Liver (tissue), 9 donors: ENCODE measurements around the gene BOD1L2. TPM values are rescaled to one million over a fixed set of nuclear protein-coding genes. Genes with fewer than 3 reads are reported as not detected.

Experiments used
- DNase-seq: peaks from one replicate; pipeline ENCODE4 v3.0.0-alpha.2; 2017; ENCODE audit warnings: low spot score
- H3K27ac ChIP-seq, 2 donors: one replicate each; pipeline ENCODE4 v1.7.0; 2013; ENCODE audit warnings: inconsistent platforms in 2 of 2, low read length in 2 of 2, control low read depth in 1 of 2, low read depth in 1 of 2, mild to moderate bottlenecking in 1 of 2
- H3K27me3 ChIP-seq, 4 donors: one replicate each; pipeline versions ENCODE4 v1.6.1 to v1.7.0; 2013; ENCODE audit warnings: low read length in 3 of 4, inconsistent platforms in 1 of 4, mild to moderate bottlenecking in 1 of 4, moderate library complexity in 1 of 4; ENCODE audit not compliant: control insufficient read depth in 4 of 4, insufficient read depth in 4 of 4
- H3K36me3 ChIP-seq, 4 donors: one replicate each; pipeline versions ENCODE4 v1.6.1 to v1.7.0; 2013; ENCODE audit warnings: low read length in 3 of 4, mild to moderate bottlenecking in 3 of 4, low read depth in 1 of 4, moderate library complexity in 1 of 4; ENCODE audit not compliant: control insufficient read depth in 4 of 4, insufficient read depth in 3 of 4
- H3K4me1 ChIP-seq, 4 donors: one replicate each; pipeline versions ENCODE4 v1.6.1 to v1.7.0; 2013; ENCODE audit warnings: low read length in 3 of 4, mild to moderate bottlenecking in 3 of 4, moderate library complexity in 1 of 4; ENCODE audit not compliant: control insufficient read depth in 4 of 4, insufficient read depth in 4 of 4
- H3K4me3 ChIP-seq, 3 donors: one replicate each; pipeline versions ENCODE4 v1.6.1 to v1.7.0; 2013; ENCODE audit warnings: low read length in 3 of 3, control low read depth in 1 of 3, low read depth in 1 of 3, mild to moderate bottlenecking in 1 of 3
- H3K9ac ChIP-seq, 2 donors: one replicate each; pipeline ENCODE4 v1.7.0; 2013; ENCODE audit warnings: low read length in 2 of 2, mild to moderate bottlenecking in 2 of 2, moderate library complexity in 2 of 2, control low read depth in 1 of 2, low read depth in 1 of 2
- H3K9me3 ChIP-seq, 4 donors: one replicate each; pipeline versions ENCODE4 v1.6.1 to v1.7.0; 2013; ENCODE audit warnings: low read length in 3 of 4; ENCODE audit not compliant: control insufficient read depth in 4 of 4
- ATF3 ChIP-seq: IDR thresholded peaks from 2 replicates; pipeline ENCODE4 v1.6.1; 2016; ENCODE audit warnings: antibody characterized with exemption
- EGR1 ChIP-seq, 2 donors: IDR thresholded peaks; 2 replicates each; pipeline ENCODE4 v1.6.1; 2016 to 2018; ENCODE audit warnings: antibody characterized with exemption in 2 of 2, low read depth in 2 of 2
- FOXA1 ChIP-seq: IDR thresholded peaks from 2 replicates; pipeline ENCODE4 v1.6.1; 2016; ENCODE audit warnings: antibody characterized with exemption
- FOXA2 ChIP-seq: IDR thresholded peaks from 2 replicates; pipeline ENCODE4 v1.6.1; 2016; ENCODE audit warnings: antibody characterized with exemption
- GABPA ChIP-seq, 2 donors: IDR thresholded peaks in 1 of 2; conservative IDR thresholded peaks in 1 of 2; 2 replicates each; pipeline ENCODE4 v1.6.1; 2016; ENCODE audit warnings: antibody characterized with exemption in 2 of 2, mild to moderate bottlenecking in 1 of 2, moderate library complexity in 1 of 2
- HNF4A ChIP-seq, 2 donors: conservative IDR thresholded peaks; 2 replicates each; pipeline ENCODE4 v1.6.1; 2016; ENCODE audit warnings: antibody characterized with exemption in 2 of 2, mild to moderate bottlenecking in 2 of 2
- HNF4G ChIP-seq: IDR thresholded peaks from 2 replicates; pipeline ENCODE4 v1.6.1; 2016; ENCODE audit warnings: antibody characterized with exemption
- MAX ChIP-seq: IDR thresholded peaks from 2 replicates; pipeline ENCODE4 v1.6.1; 2016; ENCODE audit warnings: antibody characterized with exemption
- NR2F2 ChIP-seq: IDR thresholded peaks from 2 replicates; pipeline ENCODE4 v1.6.1; 2016; ENCODE audit warnings: antibody characterized with exemption
- RAD21 ChIP-seq, 2 donors: IDR thresholded peaks; 2 replicates each; pipeline ENCODE4 v1.6.1; 2016; ENCODE audit warnings: antibody characterized with exemption in 2 of 2, mild to moderate bottlenecking in 2 of 2
- REST ChIP-seq: IDR thresholded peaks from 2 replicates; pipeline ENCODE4 v1.6.1; 2016; ENCODE audit warnings: antibody characterized with exemption, mild to moderate bottlenecking
- SP1 ChIP-seq: IDR thresholded peaks from 2 replicates; pipeline ENCODE4 v1.6.1; 2018; ENCODE audit warnings: antibody characterized with exemption, mild to moderate bottlenecking
- YY1 ChIP-seq: IDR thresholded peaks from 2 replicates; pipeline ENCODE4 v1.6.1; 2016; ENCODE audit warnings: antibody characterized with exemption, mild to moderate bottlenecking
- ZBTB33 ChIP-seq: IDR thresholded peaks from 2 replicates; pipeline ENCODE4 v1.6.1; 2016; ENCODE audit warnings: antibody characterized with exemption
- WGBS: extraction: QIAGEN DNeasy Blood & Tissue Kit; methylation state at CpG from one replicate; pipeline ENCODE4 v1.1.7; 2013; 5-methylcytosine and 5-hydroxymethylcytosine counted together
- polyA plus RNA-seq, 2 donors: library from polyadenylated mRNA; stranded (reverse) in 1 of 2; unstranded in 1 of 2; fragments of 200-250 nt in 1 of 2; fragments of >200 nt in 1 of 2; fragmentation: Nextera tagmentation in 1 of 2; extraction: Ambion mirVana in 1 of 2; gene quantifications; one replicate each; pipeline versions ENCODE4 v1.2.1 to v1.2.3, GENCODE V29; 2013 to 2015
- total RNA-seq, 2 donors: library from RNA; depleted of rRNA; stranded (reverse); fragments of >200 nt; gene quantifications; one replicate each; pipeline ENCODE4 v1.2.3, GENCODE V29; 2014
- TF ChIP-seq, protein P1 (sequence below): fragments of 150-350 bp; IDR thresholded peaks from 2 replicates; pipeline ENCODE4 v1.5.1; 2017; ENCODE audit warnings: improper control_type of control experiment, low read depth, low read length; ENCODE audit not compliant: missing input control
- donor health status: healthy.
- donor health status: healthy.
- donor health status: healthy.
- donor health status: healthy.
- donor health status: healthy.

The BOD1L2 gene
- total and polyA plus RNA-seq, 4 donors = not detected

GRCh38 chr18:57164401-57164800, 17.5 kb downstream of the BOD1L2 start:
- H3K27me3 ChIP-seq = no peaks in the 10 kb centered on the region
- H3K4me3 ChIP-seq = no peak overlapping the region
- WGBS = 88% methylated on average over 6 of the region's 6 CpGs
- H3K4me1 ChIP-seq = no peaks in the 10 kb centered on the region
- no peak overlapping the region for H3K9ac ChIP-seq
- TF ChIP-seq EGR1 (IDR thresholded peaks at IDR 0.05; ENCODE audit: low read depth in 2 of 2) (no peak), RAD21 (IDR thresholded peaks at IDR 0.05) (no peak), YY1 (no peak), FOXA1 (no peak), NR2F2 (no peak)
- TF ChIP-seq, protein P1, sequence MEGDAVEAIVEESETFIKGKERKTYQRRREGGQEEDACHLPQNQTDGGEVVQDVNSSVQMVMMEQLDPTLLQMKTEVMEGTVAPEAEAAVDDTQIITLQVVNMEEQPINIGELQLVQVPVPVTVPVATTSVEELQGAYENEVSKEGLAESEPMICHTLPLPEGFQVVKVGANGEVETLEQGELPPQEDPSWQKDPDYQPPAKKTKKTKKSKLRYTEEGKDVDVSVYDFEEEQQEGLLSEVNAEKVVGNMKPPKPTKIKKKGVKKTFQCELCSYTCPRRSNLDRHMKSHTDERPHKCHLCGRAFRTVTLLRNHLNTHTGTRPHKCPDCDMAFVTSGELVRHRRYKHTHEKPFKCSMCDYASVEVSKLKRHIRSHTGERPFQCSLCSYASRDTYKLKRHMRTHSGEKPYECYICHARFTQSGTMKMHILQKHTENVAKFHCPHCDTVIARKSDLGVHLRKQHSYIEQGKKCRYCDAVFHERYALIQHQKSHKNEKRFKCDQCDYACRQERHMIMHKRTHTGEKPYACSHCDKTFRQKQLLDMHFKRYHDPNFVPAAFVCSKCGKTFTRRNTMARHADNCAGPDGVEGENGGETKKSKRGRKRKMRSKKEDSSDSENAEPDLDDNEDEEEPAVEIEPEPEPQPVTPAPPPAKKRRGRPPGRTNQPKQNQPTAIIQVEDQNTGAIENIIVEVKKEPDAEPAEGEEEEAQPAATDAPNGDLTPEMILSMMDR = no peak
- no peak for DNase-seq
- no peaks in the 10 kb centered on the region for H3K36me3 ChIP-seq
- H3K27ac ChIP-seq = no peak overlapping the region
- H3K9me3 ChIP-seq = peaks cover 0 to 3% (median under 1%) of the 10 kb centered on the region in 4 donors

- Histone ChIP-seq H3K4me3 (no peak overlapping the region), H3K9ac (no peak overlapping the region), H3K9me3 (peaks cover 0 to 3% (median under 1%) of the 10 kb centered on the region in 4 donors), H3K27ac (no peak overlapping the region), H3K4me1 (no peaks in the 10 kb centered on the region), H3K27me3 (no peaks in the 10 kb centered on the region), H3K36me3 (no peaks in the 10 kb centered on the region)
- TF ChIP-seq NR2F2 = no peak
- TF ChIP-seq HNF4G = no peak
- TF ChIP-seq ATF3 = no peak
- no peak for TF ChIP-seq ZBTB33
- TF ChIP-seq REST = no peak
- TF ChIP-seq EGR1 (IDR thresholded peaks at IDR 0.05; ENCODE audit: low read depth in 2 of 2) = no peak
- no peak for TF ChIP-seq YY1
- no peak for TF ChIP-seq GABPA (IDR thresholded peaks at IDR 0.05 in 1 of 2, conservative IDR thresholded peaks at IDR 0.05 in 1 of 2)
- no peak for TF ChIP-seq MAX
- TF ChIP-seq SP1 = no peak
- no peak for TF ChIP-seq FOXA2
- no peak for TF ChIP-seq HNF4A (conservative IDR thresholded peaks at IDR 0.05)
- DNase-seq = no peak
- WGBS = 41% methylated on average over 1 of the region's 1 CpG
Observed at GRCh38 chr18:57167617-57168308, 20.9 kb downstream of the BOD1L2 start.
